NCI-H2227 treated with DMSO at 0.1 percent for 48 hours (cell line): ENCODE measurements around the gene TEKTIP1.

ENCODE experiments used
- DNase-seq: peaks from one replicate; lab custom pipeline; 2025; lab: John Stamatoyannopoulos, UW

Gene TEKTIP1

GRCh38 chr19:3538258-3538929, 580 bp upstream of the TEKTIP1 start:
- DNase-seq = no peak

GRCh38 chr19:3539756-3540118, 763 bp downstream of the TEKTIP1 start:
- no peak for DNase-seq

DNA sequence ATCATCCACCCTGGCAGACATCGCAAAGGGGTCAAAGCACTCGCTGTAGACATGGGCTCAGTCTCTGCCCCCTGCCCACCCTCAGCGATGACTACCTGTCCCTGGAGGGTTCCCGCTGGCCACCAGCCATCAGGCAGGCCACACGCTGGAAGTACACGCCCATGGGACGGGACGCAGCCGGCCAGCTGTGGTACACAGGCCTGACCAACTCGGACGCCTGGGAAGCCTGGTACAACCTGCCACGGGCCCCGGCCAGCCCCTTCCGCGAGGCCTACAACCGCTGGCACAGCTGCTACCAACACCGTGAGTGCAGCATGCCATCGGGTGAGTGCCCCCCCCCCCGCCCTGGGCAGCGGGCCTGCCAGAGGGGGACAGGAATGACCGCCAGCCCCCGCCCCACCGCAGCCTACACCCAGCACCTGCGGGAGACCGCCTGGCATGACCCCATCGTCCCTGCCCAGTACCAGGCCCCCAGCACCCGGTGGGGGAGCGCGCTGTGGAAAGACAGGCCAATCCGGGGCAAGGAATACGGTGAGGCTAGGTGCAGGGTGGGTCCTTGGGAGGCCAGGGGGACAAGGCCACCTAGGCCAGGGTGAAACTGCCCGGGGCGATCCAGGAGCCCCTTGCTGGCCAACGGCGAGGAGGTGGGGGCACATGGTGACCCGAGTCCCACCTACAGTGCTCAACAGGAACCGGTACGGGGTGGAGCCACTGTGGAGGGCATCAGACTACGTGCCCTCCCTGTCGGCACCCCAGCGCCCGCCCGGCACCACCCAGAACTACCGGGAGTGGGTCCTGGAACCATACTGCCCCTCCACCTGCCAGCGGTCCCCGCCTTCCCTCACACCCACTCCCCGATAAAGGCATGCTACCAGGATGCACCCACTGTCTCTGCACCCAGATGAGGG, 4.4 kb downstream of the TEKTIP1 start:
- DNase-seq = no peak

DNA sequence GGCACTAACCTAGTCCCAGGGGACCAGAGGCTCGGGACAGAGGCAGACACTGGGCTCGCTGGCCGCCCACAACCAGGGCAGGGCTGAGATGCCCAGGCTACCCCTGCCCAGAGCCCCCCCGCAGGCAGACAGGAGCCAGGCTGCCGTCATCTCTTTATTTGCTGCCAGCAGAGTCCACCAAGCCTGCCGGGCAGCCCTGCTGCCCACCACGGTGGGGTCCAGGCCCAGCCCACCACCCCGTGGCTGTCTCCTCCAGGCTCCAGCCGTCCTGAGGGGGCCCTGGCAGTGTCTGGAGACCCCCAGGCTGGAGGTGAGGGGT, 5.0 kb downstream of the TEKTIP1 start:
- no peak for DNase-seq

DNA sequence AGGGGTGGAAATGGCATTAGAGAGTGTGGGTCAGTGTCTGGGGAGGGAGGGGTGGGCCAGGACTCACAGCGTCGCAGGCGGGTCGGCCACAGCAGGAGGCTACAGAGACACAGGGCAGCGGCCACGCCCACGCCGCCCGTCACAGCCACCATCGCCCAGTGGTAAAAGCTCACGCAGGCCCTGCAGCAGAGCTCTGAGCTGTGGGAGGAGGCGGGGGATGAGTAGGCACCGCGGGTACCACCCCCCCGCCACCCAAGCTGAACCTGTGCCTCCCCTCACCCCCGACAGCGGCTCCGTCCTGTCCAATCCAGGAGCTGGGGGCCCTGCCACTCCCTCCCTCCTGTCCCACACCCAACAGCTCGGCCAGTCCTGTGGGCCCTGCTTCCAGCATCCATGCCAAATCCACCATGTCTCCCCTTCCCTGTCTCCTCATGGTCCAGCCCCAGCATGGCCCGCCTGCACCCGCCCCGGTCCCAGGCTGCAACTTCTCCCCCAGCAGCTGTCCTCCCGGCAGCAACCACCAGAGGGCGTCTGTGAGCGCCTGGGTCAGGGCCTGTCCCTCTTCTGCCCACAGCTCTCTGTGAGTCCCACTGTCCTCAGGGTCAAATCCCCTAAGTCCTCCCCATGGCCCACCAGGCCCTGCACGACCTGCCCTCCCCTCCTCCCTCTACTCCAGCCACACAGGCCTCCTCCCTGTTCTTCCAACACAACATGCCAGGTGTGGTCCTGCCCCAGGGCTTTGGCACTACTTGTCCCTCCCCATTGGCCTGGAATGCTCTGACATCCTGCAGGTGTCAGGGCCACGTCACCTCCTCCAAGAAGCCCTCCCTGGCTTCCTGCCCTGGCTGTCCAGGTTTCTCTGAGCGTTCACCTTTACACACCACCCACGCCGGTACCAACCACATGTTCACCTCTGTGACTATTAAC, 6.0 kb downstream of the TEKTIP1 start:
- peak; percentile 46 for DNase-seq

- no peak for DNase-seq
These were observed 6.7 kb downstream of the TEKTIP1 start for GRCh38 chr19:3545669-3546034.

DNA sequence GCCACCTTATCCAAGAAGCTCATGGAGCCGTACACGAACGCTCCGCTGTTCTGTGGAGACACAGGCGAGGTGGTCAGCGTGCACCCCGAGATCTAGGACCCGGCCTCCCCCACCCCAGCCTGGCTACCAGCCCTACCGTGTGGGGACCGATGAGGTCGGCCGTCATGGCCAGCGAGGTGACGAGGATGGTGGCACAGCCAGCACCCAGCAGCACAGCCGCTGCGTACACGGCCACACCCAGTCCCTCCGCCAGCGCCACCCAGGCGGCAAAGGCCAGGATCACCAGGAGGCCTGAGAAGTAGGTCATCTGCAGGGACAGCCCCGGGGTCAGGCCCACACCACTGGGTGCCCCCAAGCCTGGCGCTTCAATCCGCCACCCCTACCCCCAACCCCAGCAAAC, 7.1 kb downstream of the TEKTIP1 start:
- DNase-seq = no peak

- DNase-seq = no peak
These were observed 8.3 kb downstream of the TEKTIP1 start for GRCh38 chr19:3547301-3547731.

DNA sequence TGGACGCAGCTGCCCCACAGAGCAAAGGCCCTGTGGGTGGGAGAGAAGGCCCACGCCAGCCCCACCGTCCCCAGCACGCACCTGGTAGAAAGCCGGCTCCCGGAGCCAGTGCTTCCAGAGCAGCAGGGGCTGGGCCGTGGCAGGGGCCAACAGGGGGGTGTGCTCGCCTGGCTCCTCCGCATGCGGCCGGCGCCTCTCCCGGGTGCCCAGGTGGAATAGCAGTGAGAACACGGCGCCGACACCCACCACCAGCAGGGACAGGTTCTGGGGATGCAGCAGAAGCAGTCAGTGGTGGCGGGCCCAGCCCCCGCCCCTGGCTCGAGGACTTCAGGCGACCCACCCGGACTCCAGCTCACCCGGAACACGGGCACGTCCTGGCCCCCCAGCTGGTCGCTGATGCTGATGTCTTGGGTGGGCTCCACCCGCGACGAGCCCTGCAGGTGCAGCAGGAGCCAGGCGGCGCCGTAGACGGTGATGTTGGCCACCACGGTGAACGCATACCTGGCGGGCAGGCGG, 8.9 kb downstream of the TEKTIP1 start:
- DNase-seq = no peak

DNA sequence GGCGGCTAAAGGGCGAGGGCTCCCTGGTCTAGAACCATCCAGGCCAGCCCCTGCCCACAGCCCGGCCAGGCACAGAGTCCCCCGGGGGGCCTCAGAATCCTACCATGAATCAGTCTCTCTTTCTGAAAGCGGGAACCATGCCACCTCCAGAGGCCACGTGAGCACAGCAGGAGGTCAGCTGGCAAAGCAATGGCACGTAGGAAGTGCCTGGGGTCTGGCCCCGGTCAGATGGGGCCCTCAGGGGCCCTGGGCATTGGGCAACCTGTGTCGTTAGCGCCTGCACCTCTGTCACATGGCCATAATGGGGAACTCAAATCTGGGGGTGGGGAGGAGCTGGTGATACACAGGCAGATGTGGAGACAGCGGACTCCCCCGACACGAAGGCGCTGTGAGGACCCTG, 9.6 kb downstream of the TEKTIP1 start:
- no peak for DNase-seq

DNA sequence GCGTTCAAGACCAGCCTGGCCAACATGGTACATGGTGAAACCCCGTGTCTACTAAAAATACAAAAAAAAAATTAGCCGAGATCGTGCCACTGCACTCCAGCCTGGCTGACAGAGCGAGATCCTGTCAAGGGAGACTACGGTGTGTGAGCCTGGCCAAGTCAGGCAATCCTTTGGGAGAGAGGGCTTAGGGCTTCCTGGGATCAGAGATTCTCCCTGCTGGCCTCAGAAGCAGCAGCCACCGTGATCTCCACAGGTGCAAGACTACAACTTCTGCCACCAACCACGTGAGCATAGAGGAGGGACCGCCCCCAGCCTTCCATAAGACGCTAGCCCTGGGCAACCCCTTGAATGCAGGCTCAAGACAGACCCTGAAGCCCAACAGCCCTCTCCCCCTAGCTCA, 10.8 kb downstream of the TEKTIP1 start:
- DNase-seq = no peak

DNA sequence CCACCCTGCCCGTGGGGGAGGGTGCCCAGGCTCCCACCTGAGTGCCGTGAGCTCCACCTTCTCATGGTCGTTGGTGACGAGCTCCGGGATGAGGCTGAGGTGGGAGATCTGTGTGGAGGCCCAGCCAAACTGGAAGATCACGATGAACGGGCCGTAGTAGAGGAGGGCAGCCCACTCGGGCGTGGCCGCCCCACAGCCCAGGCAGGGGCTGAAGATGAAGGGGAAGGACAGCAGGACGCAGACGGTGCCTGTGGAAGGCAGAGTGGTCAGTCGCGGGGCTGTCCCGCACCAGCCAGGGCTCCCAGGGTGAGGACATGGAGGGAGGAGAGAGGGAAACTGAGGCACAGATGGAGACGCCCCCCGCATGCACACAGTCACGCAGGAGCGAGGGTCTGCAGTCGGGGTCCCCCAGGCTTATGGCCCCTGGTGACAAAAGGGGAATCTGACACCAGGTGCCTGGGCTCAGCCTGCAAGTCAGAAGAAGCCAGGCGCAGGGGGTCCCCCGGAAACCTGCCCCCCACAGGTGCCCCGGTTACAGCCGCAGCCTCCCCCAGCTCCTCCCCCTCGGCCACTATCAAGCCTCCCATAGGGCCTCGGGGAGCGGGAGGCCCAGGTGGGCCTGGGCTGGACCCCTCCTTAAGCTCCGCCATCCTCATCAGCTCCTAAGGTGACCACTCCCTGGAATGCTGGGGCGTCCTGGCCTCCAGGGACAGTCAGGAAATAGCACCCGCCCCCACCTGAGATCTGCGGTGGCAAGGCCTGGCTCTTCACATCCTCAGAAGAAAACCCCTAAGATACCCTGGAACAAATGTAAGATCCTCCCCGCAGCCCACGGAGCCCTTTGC, 12.2 kb downstream of the TEKTIP1 start:
- DNase-seq = no peak

GRCh38 chr19:3551792-3552095, 12.8 kb downstream of the TEKTIP1 start:
- no peak for DNase-seq

GRCh38 chr19:3554254-3555083, 15.5 kb downstream of the TEKTIP1 start:
- no peak for DNase-seq

DNA sequence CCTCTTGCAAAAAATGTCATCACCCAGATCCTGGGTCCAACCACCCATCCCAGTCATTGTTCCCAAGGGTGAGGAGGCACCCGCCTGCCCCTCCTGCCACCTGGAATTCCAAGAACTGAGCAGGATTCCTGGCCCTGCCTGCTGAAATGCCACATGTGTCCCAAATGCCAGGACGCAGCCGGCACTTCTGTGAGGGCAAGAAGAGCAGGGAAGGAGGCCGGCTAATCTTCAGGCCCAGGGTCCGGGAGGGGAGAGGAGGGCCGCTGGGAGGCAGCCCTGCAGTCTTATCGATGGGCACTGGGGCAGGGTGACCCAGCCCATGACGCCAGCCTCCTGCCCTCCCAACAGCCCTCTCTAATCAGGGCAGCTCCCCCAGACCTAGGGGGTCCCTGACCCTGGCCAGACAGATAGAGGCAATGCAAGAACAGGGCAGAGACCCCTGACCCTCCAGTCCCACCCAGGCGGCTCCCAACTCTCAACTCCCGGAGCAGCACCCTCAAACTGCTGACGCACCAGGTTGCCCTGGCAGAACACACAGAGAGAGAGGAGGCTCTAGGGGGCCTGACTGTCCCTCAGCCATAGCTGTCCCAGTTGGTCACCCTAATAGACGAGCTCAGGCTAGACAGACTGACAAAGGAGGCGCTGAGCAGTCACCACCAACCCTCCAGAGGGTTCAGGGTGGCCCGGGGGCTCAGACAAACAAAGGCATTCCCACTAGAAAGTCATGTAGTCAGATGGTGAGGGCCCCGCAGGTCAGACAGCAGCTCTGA, 16.9 kb downstream of the TEKTIP1 start:
- DNase-seq = no peak

DNA sequence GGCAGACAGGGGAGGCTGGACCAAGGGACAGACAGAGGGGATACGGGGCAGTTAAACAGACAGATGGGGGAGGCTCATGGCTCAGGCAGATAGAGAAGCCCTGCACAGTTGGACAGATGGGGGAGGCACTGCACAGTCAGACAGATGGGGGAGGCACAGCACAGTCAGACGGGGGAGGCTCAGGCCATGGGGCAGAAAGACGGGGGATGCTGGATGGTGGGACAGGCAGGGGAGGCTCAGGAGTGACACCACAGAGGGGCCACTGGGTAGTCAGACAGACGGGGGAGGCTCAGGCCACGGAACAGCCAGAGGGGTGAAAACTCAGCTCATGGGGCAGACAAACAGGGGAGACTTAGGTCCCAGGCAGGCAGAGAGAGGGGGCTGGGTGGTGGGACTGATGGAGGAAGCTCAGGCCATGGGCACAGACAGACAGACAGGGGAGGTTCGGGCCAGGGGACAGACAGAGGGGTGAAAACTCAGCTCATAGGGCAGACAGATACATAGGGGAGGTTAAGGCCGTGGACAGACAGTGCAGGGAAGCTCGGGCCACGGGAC, 17.5 kb downstream of the TEKTIP1 start:
- no peak for DNase-seq

GRCh38 chr19:3556978-3557460, 18.0 kb downstream of the TEKTIP1 start:
- DNase-seq = no peak

GRCh38 chr19:3557461-3558248, 18.7 kb downstream of the TEKTIP1 start, which contains the start of gene MFSD12:
Gene MFSD12 (minus strand): TSS chr19:3557586. CDS start chr19:3557403, 183 bp downstream.
- peak; percentile 74 for DNase-seq
